ENCODE measurements around the gene GRIN2A. TPM values are rescaled to one million over a fixed set of nuclear protein-coding genes. Genes with fewer than 3 reads are reported as not detected.

The GRIN2A gene
- polyA plus RNA-seq, 2 of the 4 experiments (the other 2 are of a cell fraction), result not detected

DNA sequence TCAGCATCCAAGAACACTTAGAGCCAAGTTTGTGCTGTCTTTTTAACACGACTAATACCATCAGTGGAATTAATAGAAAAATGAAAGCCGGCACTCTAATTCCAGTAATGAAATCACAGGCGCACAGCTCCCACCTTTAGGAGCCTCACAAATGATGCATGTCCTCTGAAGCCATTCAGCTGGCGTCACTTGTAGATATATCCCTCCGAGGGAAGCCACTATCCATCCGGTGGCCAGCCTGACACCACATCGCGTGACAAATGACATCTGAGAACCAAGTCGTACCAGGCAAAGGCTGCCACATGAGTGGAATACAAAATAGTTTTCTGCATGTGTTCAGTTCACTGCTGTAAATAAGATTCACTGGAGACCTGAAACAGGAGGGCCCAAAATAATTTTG lies 205.6 kb downstream of the GRIN2A start (continued):
- TF ChIP-seq GATA3 (IDR thresholded peaks at IDR 0.05; ENCODE audit: borderline replicate concordance) (no peak), RFX5 (IDR thresholded peaks at IDR 0.05) (no peak), CBX8 (IDR thresholded peaks at IDR 0.05) (no peak), BHLHE40 (IDR thresholded peaks at IDR 0.05; ENCODE audit: low read depth, low read length) (no peak)
- TF ChIP-seq, protein P1, sequence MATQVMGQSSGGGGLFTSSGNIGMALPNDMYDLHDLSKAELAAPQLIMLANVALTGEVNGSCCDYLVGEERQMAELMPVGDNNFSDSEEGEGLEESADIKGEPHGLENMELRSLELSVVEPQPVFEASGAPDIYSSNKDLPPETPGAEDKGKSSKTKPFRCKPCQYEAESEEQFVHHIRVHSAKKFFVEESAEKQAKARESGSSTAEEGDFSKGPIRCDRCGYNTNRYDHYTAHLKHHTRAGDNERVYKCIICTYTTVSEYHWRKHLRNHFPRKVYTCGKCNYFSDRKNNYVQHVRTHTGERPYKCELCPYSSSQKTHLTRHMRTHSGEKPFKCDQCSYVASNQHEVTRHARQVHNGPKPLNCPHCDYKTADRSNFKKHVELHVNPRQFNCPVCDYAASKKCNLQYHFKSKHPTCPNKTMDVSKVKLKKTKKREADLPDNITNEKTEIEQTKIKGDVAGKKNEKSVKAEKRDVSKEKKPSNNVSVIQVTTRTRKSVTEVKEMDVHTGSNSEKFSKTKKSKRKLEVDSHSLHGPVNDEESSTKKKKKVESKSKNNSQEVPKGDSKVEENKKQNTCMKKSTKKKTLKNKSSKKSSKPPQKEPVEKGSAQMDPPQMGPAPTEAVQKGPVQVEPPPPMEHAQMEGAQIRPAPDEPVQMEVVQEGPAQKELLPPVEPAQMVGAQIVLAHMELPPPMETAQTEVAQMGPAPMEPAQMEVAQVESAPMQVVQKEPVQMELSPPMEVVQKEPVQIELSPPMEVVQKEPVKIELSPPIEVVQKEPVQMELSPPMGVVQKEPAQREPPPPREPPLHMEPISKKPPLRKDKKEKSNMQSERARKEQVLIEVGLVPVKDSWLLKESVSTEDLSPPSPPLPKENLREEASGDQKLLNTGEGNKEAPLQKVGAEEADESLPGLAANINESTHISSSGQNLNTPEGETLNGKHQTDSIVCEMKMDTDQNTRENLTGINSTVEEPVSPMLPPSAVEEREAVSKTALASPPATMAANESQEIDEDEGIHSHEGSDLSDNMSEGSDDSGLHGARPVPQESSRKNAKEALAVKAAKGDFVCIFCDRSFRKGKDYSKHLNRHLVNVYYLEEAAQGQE (IDR thresholded peaks at IDR 0.05), result no peak
- TF ChIP-seq, protein P2, sequence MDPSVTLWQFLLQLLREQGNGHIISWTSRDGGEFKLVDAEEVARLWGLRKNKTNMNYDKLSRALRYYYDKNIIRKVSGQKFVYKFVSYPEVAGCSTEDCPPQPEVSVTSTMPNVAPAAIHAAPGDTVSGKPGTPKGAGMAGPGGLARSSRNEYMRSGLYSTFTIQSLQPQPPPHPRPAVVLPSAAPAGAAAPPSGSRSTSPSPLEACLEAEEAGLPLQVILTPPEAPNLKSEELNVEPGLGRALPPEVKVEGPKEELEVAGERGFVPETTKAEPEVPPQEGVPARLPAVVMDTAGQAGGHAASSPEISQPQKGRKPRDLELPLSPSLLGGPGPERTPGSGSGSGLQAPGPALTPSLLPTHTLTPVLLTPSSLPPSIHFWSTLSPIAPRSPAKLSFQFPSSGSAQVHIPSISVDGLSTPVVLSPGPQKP (IDR thresholded peaks at IDR 0.05; ENCODE audit: low read depth, low read length), result no peak

DNA sequence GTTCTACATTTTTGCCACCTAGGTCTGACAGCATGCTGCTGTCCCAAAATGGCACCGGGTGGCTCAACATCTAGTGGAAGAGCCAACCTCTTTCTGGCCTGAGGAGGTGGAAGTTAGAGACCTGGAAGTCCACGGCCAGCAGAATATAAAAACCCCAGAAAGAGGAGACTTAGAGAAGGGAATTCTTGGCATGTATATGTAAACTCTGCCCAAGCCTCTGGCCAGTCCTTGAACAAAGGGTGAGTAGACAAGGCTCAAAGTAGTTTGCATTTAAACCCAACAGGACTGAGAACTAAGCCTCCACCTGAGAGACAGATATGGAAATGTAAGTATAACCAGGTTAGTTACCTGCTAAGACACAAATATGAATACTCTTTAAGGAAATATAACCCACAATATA lies 210.3 kb downstream of the GRIN2A start:
- no peak overlapping the region for H3K4me3 ChIP-seq
- no peaks in the 10 kb centered on the region for H3K4me1 ChIP-seq
- no peak for DNase-seq (ENCODE audit: low read depth in 1 of 2, low spot score in 1 of 2)
- ChIA-PET POLR2A (no interaction called here), CTCF (no interaction called here)
- H3K9me3 ChIP-seq, result no peaks in the 10 kb centered on the region; the same call in 2 of the 3 replicates
- WGBS (ENCODE audit: missing lambda C conversion rate), result 12% methylated on average over 2 of the region's 2 CpGs
- FAIRE-seq, result no peak
- TF ChIP-seq NR3C1 (IDR thresholded peaks at IDR 0.05) (no peak), POLR2A (IDR thresholded peaks at IDR 0.05; ENCODE audit: low read length) (no peak), NPAS2 (CRISPR knock-in tag; IDR thresholded peaks at IDR 0.05; ENCODE audit: borderline replicate concordance) (no peak), RCOR1 (IDR thresholded peaks at IDR 0.05; ENCODE audit: low read depth, low read length) (no peak), KDM1A (IDR thresholded peaks at IDR 0.05; ENCODE audit: low read depth) (no peak), HOXB5 (CRISPR knock-in tag; IDR thresholded peaks at IDR 0.05) (no peak), ZNF302 (CRISPR knock-in tag; IDR thresholded peaks at IDR 0.05) (no peak), RFX5 (IDR thresholded peaks at IDR 0.05) (no peak), FOSL2 (IDR thresholded peaks at IDR 0.05) (no peak), FOSL2 (CRISPR knock-in tag; IDR thresholded peaks at IDR 0.05) (no peak), CEBPB (IDR thresholded peaks at IDR 0.05) (no peak), FOSB (CRISPR knock-in tag; IDR thresholded peaks at IDR 0.05) (no peak), HOXB13 (CRISPR knock-in tag; IDR thresholded peaks at IDR 0.05; ENCODE audit: low read depth) (no peak), RNF2 (IDR thresholded peaks at IDR 0.05; ENCODE audit: borderline replicate concordance, low read depth) (no peak), RARB (CRISPR knock-in tag; IDR thresholded peaks at IDR 0.05) (no peak), ZC3H11A (IDR thresholded peaks at IDR 0.05) (no peak), HEYL (CRISPR knock-in tag; IDR thresholded peaks at IDR 0.05) (no peak), ZFP36 (IDR thresholded peaks at IDR 0.05; ENCODE audit: borderline replicate concordance, partially characterized antibody) (no peak)
- TF ChIP-seq, protein P3, sequence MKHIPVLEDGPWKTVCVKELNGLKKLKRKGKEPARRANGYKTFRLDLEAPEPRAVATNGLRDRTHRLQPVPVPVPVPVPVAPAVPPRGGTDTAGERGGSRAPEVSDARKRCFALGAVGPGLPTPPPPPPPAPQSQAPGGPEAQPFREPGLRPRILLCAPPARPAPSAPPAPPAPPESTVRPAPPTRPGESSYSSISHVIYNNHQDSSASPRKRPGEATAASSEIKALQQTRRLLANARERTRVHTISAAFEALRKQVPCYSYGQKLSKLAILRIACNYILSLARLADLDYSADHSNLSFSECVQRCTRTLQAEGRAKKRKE (CRISPR knock-in tag; IDR thresholded peaks at IDR 0.05; ENCODE audit: low read depth), result no peak
- no peak overlapping the region for H3K27ac ChIP-seq
- no peak overlapping the region for H3K4me2 ChIP-seq
- ATAC-seq, result no peak
